Measurements from ENCODE around the gene TRMT112. TPM values are rescaled to one million over a fixed set of nuclear protein-coding genes. Genes with fewer than 3 reads are reported as not detected.

The TRMT112 gene
- total and polyA plus RNA-seq, 2 of the 4 experiments (the other 2 are of a cell fraction), result 173 to 202 TPM

GRCh38 chr11:64357446-64357845 lies 40.1 kb upstream of the TRMT112 start:
- dilution Hi-C loops (cut with HindIII; ENCODE audit: low sequenced_read_pairs, unreplicated experiment), result no loop called here
- H2AFZ ChIP-seq (replicated peaks; ENCODE audit: low read length, poor library complexity), result peak overlapping the region; percentile 60
- DNase-seq, result no peak
- 0 out of 2 replicates have a peak overlapping the region, but pooled peaks have one; percentile 48 for H2BK20ac ChIP-seq (ENCODE audit: low read depth, low read length)
- peak overlapping the region; percentile 70; the same call in 1 of the 2 replicates for H4K5ac ChIP-seq (ENCODE audit: low read depth, low read length)
- no peaks in the 10 kb centered on the region for H3K27me3 ChIP-seq (ENCODE audit: control insufficient read depth, insufficient read depth, low read length)
- H2BK120ac ChIP-seq (ENCODE audit: low read depth, low read length), result peak overlapping the region; percentile 93
- BruUV-seq (replicated peaks), result no TSS peak
- no peaks in the 10 kb centered on the region for H3K9me3 ChIP-seq (ENCODE audit: control insufficient read depth, insufficient read depth, low read length)
- no peak overlapping the region for H3K18ac ChIP-seq (ENCODE audit: low read depth, low read length)
- peaks cover 6 to 48% of the 10 kb centered on the region in 2 experiments for H3K79me1 ChIP-seq (ENCODE audit: low read depth in 1 of 2, low read length in 2 of 2)
- no peaks in the 10 kb centered on the region for H4K20me1 ChIP-seq (ENCODE audit: insufficient read depth, low read length)
- peaks cover 27% of the 10 kb centered on the region for H3K4me1 ChIP-seq (ENCODE audit: control insufficient read depth, insufficient read depth, low read length)
- ATAC-seq (ENCODE audit: low read depth), result no peak
- 0 out of 2 replicates have a peak overlapping the region, but pooled peaks have one; percentile 97 for H3K14ac ChIP-seq (replicated peaks; ENCODE audit: low read depth, low read length)
- peak overlapping the region; percentile 99 for H2AK9ac ChIP-seq (replicated peaks; ENCODE audit: low read depth, low read length, poor library complexity)
- peaks cover 18% of the 10 kb centered on the region for H3K9me1 ChIP-seq (ENCODE audit: insufficient read depth, low read length)
- peak overlapping the region; percentile 98 for H4K91ac ChIP-seq (ENCODE audit: insufficient read depth, low read depth, low read length)
- H3K9ac ChIP-seq (ENCODE audit: low read depth, low read length), result no peak overlapping the region
- intact Hi-C loops (cut with micrococcal nuclease), result loop anchor here (5.0 kb wide), 1 partner anchor 295 kb away; no protein-coding TSS in a partner anchor
- peaks cover 15% of the 10 kb centered on the region for H3K36me3 ChIP-seq (ENCODE audit: control insufficient read depth, insufficient read depth, low read length)
- peak overlapping the region; percentile 94 to 97; a peak in 2 of 4 replicates for H4K8ac ChIP-seq (ENCODE audit: low read depth in 2 of 2, low read length in 2 of 2)
- ChIA-PET CTCF (interaction anchor here (1.1 to 1.6 kb wide), 2 partner anchors 12 to 15 kb away, joined by 3 to 6 read pairs; no protein-coding TSS in a partner anchor), POLR2A (ENCODE audit: unreplicated experiment) (no interaction called here)
- WGBS, 2 experiments (ENCODE audit: extremely low coverage in 2 of 2, insufficient read length in 1 of 2), result no CpG with 5 or more reads among the region's 6 CpGs
- H3K4me3 ChIP-seq (ENCODE audit: insufficient read depth, low read depth, low read length), result no peak overlapping the region
- no peak overlapping the region for H3K4me2 ChIP-seq (ENCODE audit: low read depth, low read length)
- H3K56ac ChIP-seq (ENCODE audit: extremely low read depth, insufficient read depth, low read length), result no peak overlapping the region
- no peak overlapping the region; the same call in 1 of the 2 replicates for H3K27ac ChIP-seq (ENCODE audit: insufficient read depth, low read length)
- TF ChIP-seq USF2 (IDR thresholded peaks at IDR 0.05; ENCODE audit: low read depth, low read length), result no peak
- no peak for TF ChIP-seq CTCF (conservative IDR thresholded peaks at IDR 0.05; ENCODE audit: low read depth, low read length)
- TF ChIP-seq BHLHE40 (IDR thresholded peaks at IDR 0.05; ENCODE audit: low read depth, low read length), result no peak
- TF ChIP-seq RFX5 (IDR thresholded peaks at IDR 0.05; ENCODE audit: low read depth, low read length), result no peak
- TF ChIP-seq FOS (IDR thresholded peaks at IDR 0.05; ENCODE audit: low read depth, low read length), result no peak
- TF ChIP-seq CEBPB (IDR thresholded peaks at IDR 0.05; ENCODE audit: low read depth, low read length), result no peak
- no peak for TF ChIP-seq MAFK (IDR thresholded peaks at IDR 0.05; ENCODE audit: low read depth, low read length)
- no peak for TF ChIP-seq ELK1 (IDR thresholded peaks at IDR 0.05; ENCODE audit: borderline replicate concordance, low read depth, low read length)
- no peak for TF ChIP-seq SMC3 (IDR thresholded peaks at IDR 0.05; ENCODE audit: low read depth, low read length)
- TF ChIP-seq RCOR1 (IDR thresholded peaks at IDR 0.05; ENCODE audit: insufficient replicate concordance, low read length), result no peak
- no peak for TF ChIP-seq RAD21 (IDR thresholded peaks at IDR 0.05; ENCODE audit: low read length)
- TF ChIP-seq POLR2A (IDR thresholded peaks at IDR 0.05; ENCODE audit: low read depth, low read length), result no peak
- in situ Hi-C loops (cut with MboI; ENCODE audit: low sequenced_read_pairs), result no loop called here
- no peak overlapping the region; the same call in 1 of the 2 replicates for H3K23ac ChIP-seq (ENCODE audit: low read depth, low read length)
- H2BK5ac ChIP-seq (ENCODE audit: low read depth, low read length, poor library complexity, severe bottlenecking), result peak overlapping the region; percentile 92
- peak overlapping the region; percentile 99 for H3K4ac ChIP-seq (ENCODE audit: low read depth, low read length)
- peak overlapping the region; percentile 99 for H2AK5ac ChIP-seq (ENCODE audit: low read depth, low read length)
- H2BK15ac ChIP-seq (ENCODE audit: low read depth, low read length), result peak overlapping the region; percentile 98; the same call in 1 of the 3 replicates

Measured in IMR-90 (cell line).